Stimulated activated CD4-positive, alpha-beta T cell treated with anti-CD3 and anti-CD28 coated beads, Interleukin-1b, Interleukin-23, amount 100 ng/mL, for 1 hour (primary cell): ENCODE results near the gene CCT7.
A peak's percentile ranks its signal among the peaks of the same experiment; 100 is the strongest.

Experiments used
- DNase-seq, 2 donors: peaks; one replicate each; pipeline ENCODE4 v3.0.0-alpha.2; 2020; ENCODE audit warnings: low read depth in 2 of 2

The CCT7 gene

DNA sequence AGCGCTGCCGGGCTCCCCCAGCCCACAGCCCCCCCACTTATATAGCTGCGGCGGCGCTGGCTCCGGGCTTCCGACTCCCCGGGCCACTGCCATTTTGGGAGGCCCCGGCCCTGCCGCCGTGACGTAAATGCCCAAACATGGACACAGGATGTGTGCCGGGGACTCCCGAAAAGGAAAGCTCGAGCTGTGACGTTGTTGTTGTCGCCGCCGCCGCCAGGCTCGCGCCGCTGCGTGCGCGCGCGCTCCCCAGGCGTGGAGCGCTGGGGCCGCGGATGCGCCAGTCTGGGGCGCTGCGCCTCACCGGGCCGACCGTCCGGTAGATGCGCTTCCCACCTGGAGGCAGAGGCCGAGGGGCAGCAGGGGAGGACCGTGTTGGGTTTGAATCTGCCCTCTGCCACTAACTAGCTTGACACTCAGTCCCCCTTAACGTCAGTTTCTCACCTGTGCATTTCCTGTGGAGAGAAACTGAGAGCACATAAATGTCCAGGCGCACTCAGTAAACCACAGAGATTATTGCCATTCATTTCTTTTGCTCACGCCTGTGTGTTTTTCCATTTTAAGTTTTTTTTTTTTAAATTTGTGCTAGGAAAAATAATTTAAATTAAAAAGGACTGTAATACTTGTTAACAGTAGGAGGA, 59.5 kb downstream of the CCT7 start, which contains the start of gene EGR4:
Gene EGR4, minus strand, starts transcription at position 15 of the 638 bp plus-strand sequence. CDS start 231 bp downstream, outside the sequence.
- DNase-seq, result peak; percentile 76 to 81

- DNase-seq, result no peak
Measured at GRCh38 chr2:73294239-73294638, 60.1 kb downstream of the CCT7 start.

- no peak for DNase-seq
Measured at GRCh38 chr2:73295751-73296400, 61.8 kb downstream of the CCT7 start.

DNA sequence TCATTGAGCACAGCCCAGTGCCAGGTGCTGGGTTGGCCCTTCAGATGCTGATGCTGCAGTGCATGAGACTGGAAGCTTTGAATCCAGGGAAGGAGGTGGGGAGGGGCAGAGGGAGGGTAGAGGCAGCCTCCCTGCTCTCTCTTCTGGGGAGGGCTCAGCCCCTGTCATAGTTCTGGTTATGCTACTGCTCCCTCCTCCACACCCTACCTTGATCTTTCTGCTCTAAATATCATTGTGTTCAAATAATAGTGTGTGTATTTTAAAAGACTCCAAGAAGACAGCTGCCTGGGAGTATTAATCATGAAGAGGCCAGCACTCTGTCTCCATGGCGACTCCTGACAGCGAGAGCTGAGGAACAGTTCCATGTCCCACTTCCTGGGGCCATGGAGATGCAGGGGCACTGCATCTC, 63.0 kb downstream of the CCT7 start:
- no peak for DNase-seq

- no peak for DNase-seq
Measured at GRCh38 chr2:73297586-73297985, 63.5 kb downstream of the CCT7 start.

DNA sequence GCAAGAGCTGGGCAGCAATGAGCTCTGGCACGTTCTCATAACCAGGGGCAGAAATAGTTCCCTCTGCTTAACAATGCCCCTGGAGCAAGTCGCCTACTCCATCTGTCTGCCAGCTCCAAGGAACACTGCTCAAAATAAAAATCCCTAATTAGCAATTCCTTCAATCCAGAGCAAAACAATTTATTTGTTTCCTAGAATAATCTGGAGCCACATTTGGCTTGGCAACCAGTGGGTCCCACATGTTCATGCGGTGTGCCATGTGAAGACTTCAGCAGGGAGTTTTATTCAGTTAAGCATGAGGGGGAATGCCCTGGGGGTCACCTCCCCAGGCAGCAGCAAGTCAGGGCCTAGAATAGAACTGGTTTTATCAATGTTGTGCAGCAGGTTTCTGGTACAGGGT, 66.8 kb downstream of the CCT7 start:
- no peak for DNase-seq

DNA sequence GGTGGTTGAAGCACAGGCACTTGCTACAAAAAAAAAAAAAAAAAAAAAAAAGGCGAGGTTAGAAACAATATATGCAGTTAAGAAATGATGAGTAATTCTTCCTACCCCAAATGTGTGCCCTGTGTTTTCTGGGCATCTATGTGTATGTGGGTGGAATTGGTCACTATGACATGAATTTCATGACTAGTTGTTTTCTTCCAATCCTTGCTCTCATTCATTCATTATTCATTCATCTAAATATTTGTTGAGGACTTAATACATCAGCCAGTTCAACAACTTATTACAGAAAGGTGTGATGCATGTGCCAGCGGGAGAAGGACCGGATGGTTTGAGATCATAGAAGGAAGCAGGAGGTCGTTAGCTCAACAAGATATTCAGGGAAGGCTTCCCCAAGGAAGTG, 67.5 kb downstream of the CCT7 start:
- DNase-seq, result no peak
